ENCODE results near the gene SYNC. TPM values are rescaled to one million over a fixed set of nuclear protein-coding genes. Genes with fewer than 3 reads are reported as not detected.

Gene SYNC
- total and polyA plus RNA-seq, 9 of the 15 experiments (the other 6 are each of a cell fraction or from before 2014, with no cell fraction given), result 0.49 to 1.1 (median 0.87) TPM

DNA sequence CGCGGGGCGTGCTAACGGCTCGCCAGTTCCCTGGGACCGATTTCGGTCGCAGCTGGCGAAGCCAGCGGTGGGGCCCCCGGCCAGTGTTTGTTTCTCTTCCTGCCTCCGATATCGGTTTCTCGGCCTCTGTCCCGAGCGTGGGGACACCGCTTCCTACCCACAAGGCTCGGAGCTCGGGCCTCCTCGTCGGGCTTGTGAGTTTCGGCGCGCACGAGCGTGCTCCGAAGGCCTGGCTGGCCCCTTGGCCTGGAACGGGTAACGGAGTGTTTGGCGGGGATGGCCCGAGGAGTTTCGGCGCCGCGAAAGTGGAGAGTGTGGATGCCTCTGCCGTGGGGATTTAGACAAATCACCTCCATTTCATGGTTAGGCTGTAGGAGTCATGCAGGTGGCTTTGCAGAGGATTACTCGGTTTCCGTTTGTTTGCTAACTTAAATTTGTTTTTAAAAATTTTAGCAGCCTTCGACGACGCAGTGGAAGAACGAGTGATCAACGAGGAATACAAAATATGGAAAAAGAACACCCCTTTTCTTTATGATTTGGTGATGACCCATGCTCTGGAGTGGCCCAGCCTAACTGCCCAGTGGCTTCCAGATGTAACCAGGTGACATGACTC, 51.0 kb downstream of the SYNC start (continued):
- TF ChIP-seq SMARCB1 (IDR thresholded peaks at IDR 0.05; ENCODE audit: insufficient read length, low read depth) (no peak), NFATC3 (IDR thresholded peaks at IDR 0.05) (no peak), ZNF316 (IDR thresholded peaks at IDR 0.05) (0 out of 2 replicates have a peak, but pooled peaks have one; percentile 1), ESRRB (CRISPR knock-in tag; IDR thresholded peaks at IDR 0.05; ENCODE audit: borderline replicate concordance) (no peak), ZFP1 (CRISPR knock-in tag; IDR thresholded peaks at IDR 0.05) (0 out of 2 replicates have a peak, but pooled peaks have one; percentile 18), EHMT2 (IDR thresholded peaks at IDR 0.05) (no peak), STAT5B (CRISPR knock-in tag; IDR thresholded peaks at IDR 0.05) (no peak), KDM5B (IDR thresholded peaks at IDR 0.05; ENCODE audit: insufficient replicate concordance, low read depth, low read length) (peak; percentile 7), ZFX (CRISPR knock-in tag; IDR thresholded peaks at IDR 0.05) (peak; percentile 86), ZNF551 (CRISPR knock-in tag; IDR thresholded peaks at IDR 0.05) (no peak), PRPF4 (IDR thresholded peaks at IDR 0.05; ENCODE audit: insufficient read depth, low read depth, low read length, poor library complexity, severe bottlenecking) (no peak), MTA3 (IDR thresholded peaks at IDR 0.05; ENCODE audit: borderline replicate concordance) (no peak), SOX6 (IDR thresholded peaks at IDR 0.05) (no peak), GATAD2A (IDR thresholded peaks at IDR 0.05) (no peak)
- TF ChIP-seq, protein P1, sequence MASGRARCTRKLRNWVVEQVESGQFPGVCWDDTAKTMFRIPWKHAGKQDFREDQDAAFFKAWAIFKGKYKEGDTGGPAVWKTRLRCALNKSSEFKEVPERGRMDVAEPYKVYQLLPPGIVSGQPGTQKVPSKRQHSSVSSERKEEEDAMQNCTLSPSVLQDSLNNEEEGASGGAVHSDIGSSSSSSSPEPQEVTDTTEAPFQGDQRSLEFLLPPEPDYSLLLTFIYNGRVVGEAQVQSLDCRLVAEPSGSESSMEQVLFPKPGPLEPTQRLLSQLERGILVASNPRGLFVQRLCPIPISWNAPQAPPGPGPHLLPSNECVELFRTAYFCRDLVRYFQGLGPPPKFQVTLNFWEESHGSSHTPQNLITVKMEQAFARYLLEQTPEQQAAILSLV (tag; IDR thresholded peaks at IDR 0.05), result no peak
- TF ChIP-seq, protein P2, sequence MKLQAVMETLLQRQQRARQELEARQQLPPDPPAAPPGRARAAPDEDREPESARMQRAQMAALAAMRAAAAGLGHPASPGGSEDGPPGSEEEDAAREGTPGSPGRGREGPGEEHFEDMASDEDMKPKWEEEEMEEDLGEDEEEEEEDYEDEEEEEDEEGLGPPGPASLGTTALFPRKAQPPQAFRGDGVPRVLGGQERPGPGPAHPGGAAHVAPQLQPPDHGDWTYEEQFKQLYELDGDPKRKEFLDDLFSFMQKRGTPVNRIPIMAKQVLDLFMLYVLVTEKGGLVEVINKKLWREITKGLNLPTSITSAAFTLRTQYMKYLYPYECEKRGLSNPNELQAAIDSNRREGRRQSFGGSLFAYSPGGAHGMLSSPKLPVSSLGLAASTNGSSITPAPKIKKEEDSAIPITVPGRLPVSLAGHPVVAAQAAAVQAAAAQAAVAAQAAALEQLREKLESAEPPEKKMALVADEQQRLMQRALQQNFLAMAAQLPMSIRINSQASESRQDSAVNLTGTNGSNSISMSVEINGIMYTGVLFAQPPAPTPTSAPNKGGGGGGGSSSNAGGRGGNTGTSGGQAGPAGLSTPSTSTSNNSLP (IDR thresholded peaks at IDR 0.05; ENCODE audit: borderline replicate concordance, low read depth, low read length), result no peak
- TF ChIP-seq, protein P3, sequence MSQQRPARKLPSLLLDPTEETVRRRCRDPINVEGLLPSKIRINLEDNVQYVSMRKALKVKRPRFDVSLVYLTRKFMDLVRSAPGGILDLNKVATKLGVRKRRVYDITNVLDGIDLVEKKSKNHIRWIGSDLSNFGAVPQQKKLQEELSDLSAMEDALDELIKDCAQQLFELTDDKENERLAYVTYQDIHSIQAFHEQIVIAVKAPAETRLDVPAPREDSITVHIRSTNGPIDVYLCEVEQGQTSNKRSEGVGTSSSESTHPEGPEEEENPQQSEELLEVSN (IDR thresholded peaks at IDR 0.05; ENCODE audit: borderline replicate concordance in 1 of 2, extremely low read depth in 1 of 2, insufficient read depth in 1 of 2, insufficient read length in 1 of 2, low read depth in 1 of 2, low read length in 1 of 2, poor library complexity in 1 of 2, severe bottlenecking in 1 of 2), result peak in 1 of 2 experiments; percentile 67

All from K562 (cell line).